Bronchial epithelial cell (primary cell): Measurements from ENCODE around the gene PDGFRB. TPM values are rescaled to one million over a fixed set of nuclear protein-coding genes. Genes with fewer than 3 reads are reported as not detected.

Source experiments
- DNase-seq: peaks from one replicate; pipeline ENCODE4 v3.0.0-alpha.2; 2010; ENCODE audit warnings: low read depth
- FAIRE-seq: peaks from 2 replicates; lab custom pipeline; 2011; peaks lifted over from hg19 to GRCh38; lab: Jason Lieb, UNC
- H3K27me3 ChIP-seq: 2 replicates; pipeline ENCODE4 v1.5.1; 2011; ENCODE audit warnings: low read length; ENCODE audit not compliant: control insufficient read depth, insufficient read depth
- H3K36me3 ChIP-seq: 2 replicates; pipeline ENCODE4 v1.5.1; 2011; ENCODE audit warnings: low read length; ENCODE audit not compliant: control insufficient read depth, insufficient read depth
- H3K4me3 ChIP-seq: 2 replicates; pipeline ENCODE4 v1.5.1; 2011; ENCODE audit warnings: mild to moderate bottlenecking, low read depth, low read length, control low read depth
- total RNA-seq: library from RNA; depleted of rRNA; stranded (reverse); fragments of >200 nt; gene quantifications from 2 replicates; pipeline ENCODE4 v1.2.1, GENCODE V29; 2014
- TF ChIP-seq, protein P1 (sequence below): IDR thresholded peaks from 2 replicates; pipeline ENCODE4 v1.5.1; 2011; ENCODE audit warnings: mild to moderate bottlenecking, moderate library complexity, low read length, control low read depth, inconsistent platforms; ENCODE audit not compliant: insufficient read depth, severe bottlenecking

The PDGFRB gene
- total RNA-seq, 1 donor from 2014 or later, result 1.6 TPM

DNA sequence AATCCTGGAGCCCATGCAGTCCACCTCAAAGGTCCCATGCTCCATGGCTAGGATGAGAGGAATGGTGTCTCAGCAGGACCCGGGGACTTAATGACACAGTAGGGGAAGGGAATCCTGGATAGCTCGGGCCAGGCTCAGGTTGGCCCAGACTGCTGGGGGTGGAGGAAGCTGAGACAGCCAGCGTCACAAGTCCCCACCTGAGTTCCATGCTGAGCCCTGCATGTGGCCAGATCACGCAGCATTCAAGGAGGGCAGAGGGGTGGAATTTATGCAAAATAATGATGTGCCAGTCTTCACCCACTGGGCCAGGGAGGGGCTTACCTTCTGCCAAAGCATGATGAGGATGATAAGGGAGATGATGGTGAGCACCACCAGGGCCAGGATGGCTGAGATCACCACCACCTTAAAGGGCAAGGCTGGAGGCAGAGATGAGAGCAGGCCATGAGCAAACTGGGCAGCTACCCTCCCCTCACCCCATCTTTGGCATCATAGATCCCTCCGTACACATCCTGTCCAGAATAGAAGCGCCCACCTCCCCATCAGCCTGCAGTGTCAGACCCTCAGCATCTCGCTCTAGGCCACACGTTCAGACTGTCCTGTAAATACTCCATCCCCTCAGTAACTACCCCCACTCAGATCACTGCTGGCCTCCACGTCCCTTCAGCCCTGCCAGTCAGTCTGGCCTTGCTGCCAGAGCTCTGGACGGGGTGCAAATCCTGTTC is 29.3 kb downstream of the PDGFRB start:
- H3K4me3 ChIP-seq, result no peak overlapping the region

GRCh38 chr5:150125334-150125733 is 30.3 kb downstream of the PDGFRB start:
- TF ChIP-seq, protein P1, sequence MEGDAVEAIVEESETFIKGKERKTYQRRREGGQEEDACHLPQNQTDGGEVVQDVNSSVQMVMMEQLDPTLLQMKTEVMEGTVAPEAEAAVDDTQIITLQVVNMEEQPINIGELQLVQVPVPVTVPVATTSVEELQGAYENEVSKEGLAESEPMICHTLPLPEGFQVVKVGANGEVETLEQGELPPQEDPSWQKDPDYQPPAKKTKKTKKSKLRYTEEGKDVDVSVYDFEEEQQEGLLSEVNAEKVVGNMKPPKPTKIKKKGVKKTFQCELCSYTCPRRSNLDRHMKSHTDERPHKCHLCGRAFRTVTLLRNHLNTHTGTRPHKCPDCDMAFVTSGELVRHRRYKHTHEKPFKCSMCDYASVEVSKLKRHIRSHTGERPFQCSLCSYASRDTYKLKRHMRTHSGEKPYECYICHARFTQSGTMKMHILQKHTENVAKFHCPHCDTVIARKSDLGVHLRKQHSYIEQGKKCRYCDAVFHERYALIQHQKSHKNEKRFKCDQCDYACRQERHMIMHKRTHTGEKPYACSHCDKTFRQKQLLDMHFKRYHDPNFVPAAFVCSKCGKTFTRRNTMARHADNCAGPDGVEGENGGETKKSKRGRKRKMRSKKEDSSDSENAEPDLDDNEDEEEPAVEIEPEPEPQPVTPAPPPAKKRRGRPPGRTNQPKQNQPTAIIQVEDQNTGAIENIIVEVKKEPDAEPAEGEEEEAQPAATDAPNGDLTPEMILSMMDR, result no peak
- no peak for FAIRE-seq
- H3K36me3 ChIP-seq, result no peaks in the 10 kb centered on the region

More for the DNA sequence above, 29.3 kb downstream of the PDGFRB start:
- no peak for DNase-seq
- no peak for FAIRE-seq
- H3K27me3 ChIP-seq, result no peaks in the 10 kb centered on the region
- H3K36me3 ChIP-seq, result no peaks in the 10 kb centered on the region
- TF ChIP-seq, protein P1, result no peak

GRCh38 chr5:150124596-150124995 is 31.0 kb downstream of the PDGFRB start:
- no peaks in the 10 kb centered on the region for H3K27me3 ChIP-seq
- no peaks in the 10 kb centered on the region for H3K36me3 ChIP-seq
- no peak overlapping the region for H3K4me3 ChIP-seq
- FAIRE-seq (no peak), DNase-seq (no peak)
- TF ChIP-seq, protein P1, result no peak

More at GRCh38 chr5:150125334-150125733, 30.3 kb downstream of the PDGFRB start:
- Histone ChIP-seq H3K27me3 (no peaks in the 10 kb centered on the region), H3K4me3 (no peak overlapping the region)
- DNase-seq, result no peak

- Histone ChIP-seq H3K36me3 (no peaks in the 10 kb centered on the region), H3K27me3 (no peaks in the 10 kb centered on the region), H3K4me3 (no peak overlapping the region)
- no peak for DNase-seq
- no peak for FAIRE-seq
- TF ChIP-seq, protein P1, result no peak
Observed at GRCh38 chr5:150124111-150124557, 31.5 kb downstream of the PDGFRB start.

GRCh38 chr5:150123542-150123941 is 32.1 kb downstream of the PDGFRB start:
- H3K4me3 ChIP-seq, result no peak overlapping the region
- FAIRE-seq (no peak), DNase-seq (no peak)
- H3K27me3 ChIP-seq, result no peaks in the 10 kb centered on the region
- H3K36me3 ChIP-seq, result no peaks in the 10 kb centered on the region
- TF ChIP-seq, protein P1, result no peak
